Fibroblast of the aortic adventitia (primary cell): ENCODE measurements around the gene DCTN1. TPM values are rescaled to one million over a fixed set of nuclear protein-coding genes. Genes with fewer than 3 reads are reported as not detected.

Source experiments
- DNase-seq: peaks from one replicate; pipeline ENCODE4 v3.0.0-alpha.2; 2010; ENCODE audit warnings: low read depth
- H3K4me3 ChIP-seq: 2 replicates; pipeline ENCODE4 v1.5.1; 2011; ENCODE audit warnings: low read depth, mild to moderate bottlenecking, control low read depth, low read length, moderate library complexity
- CTCF ChIP-seq: IDR thresholded peaks from 2 replicates; pipeline ENCODE4 v1.5.1; 2011; ENCODE audit warnings: mild to moderate bottlenecking, low read length, control low read depth, inconsistent platforms; ENCODE audit not compliant: insufficient read depth
- total RNA-seq: library from RNA; depleted of rRNA; stranded (reverse); fragments of >200 nt; gene quantifications from 2 replicates; pipeline ENCODE4 v1.2.3, GENCODE V29; 2012; ENCODE audit warnings: low replicate concordance

The DCTN1 gene
- total RNA-seq, 1 donor: 147 TPM

- H3K4me3 ChIP-seq: no peak overlapping the region
- TF ChIP-seq CTCF: no peak
- peak; percentile 31 for DNase-seq
Observed at GRCh38 chr2:74372674-74373073, 7.4 kb downstream of the DCTN1 start.

- DNase-seq: no peak
- TF ChIP-seq CTCF: no peak
- H3K4me3 ChIP-seq: no peak overlapping the region
Observed at GRCh38 chr2:74371421-74371820, 8.7 kb downstream of the DCTN1 start.

- DNase-seq: no peak
- H3K4me3 ChIP-seq: no peak overlapping the region
- TF ChIP-seq CTCF: no peak
Observed at GRCh38 chr2:74369976-74370375, 10.1 kb downstream of the DCTN1 start.

GRCh38 chr2:74368499-74368898 is 11.6 kb downstream of the DCTN1 start:
- TF ChIP-seq CTCF: no peak
- DNase-seq: no peak

GRCh38 chr2:74367789-74368188 is 12.3 kb downstream of the DCTN1 start:
- DNase-seq: no peak
- no peak overlapping the region for H3K4me3 ChIP-seq
- no peak for TF ChIP-seq CTCF

More at GRCh38 chr2:74368499-74368898, 11.6 kb downstream of the DCTN1 start:
- no peak overlapping the region for H3K4me3 ChIP-seq

- no peak for DNase-seq
- H3K4me3 ChIP-seq: no peak overlapping the region
- no peak for TF ChIP-seq CTCF
Observed at GRCh38 chr2:74366036-74366435, 14.1 kb downstream of the DCTN1 start.
